ENCODE data around the gene PCDHAC2.

Gene PCDHAC2

DNA sequence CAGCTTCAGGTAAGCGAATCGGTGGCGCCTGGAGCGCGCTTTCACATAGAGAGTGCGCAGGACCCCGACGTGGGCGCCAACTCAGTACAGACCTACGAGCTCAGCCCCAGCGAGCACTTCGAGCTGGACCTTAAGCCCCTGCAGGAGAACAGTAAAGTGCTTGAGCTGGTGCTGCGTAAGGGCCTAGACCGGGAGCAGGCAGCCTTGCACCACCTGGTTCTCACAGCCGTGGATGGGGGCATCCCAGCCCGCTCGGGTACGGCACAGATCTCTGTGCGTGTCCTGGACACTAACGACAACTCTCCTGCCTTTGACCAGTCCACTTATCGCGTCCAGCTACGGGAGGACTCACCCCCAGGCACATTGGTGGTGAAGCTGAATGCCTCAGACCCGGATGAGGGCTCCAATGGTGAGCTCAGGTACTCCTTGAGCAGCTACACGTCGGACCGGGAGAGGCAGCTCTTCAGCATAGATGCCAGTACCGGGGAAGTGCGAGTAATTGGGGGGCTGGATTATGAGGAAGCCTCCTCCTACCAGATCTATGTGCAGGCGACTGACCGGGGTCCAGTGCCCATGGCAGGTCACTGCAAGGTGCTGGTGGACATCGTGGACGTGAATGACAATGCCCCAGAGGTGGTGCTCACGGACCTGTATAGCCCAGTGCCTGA lies 1.1 kb downstream of the PCDHAC2 start:
- TF ChIP-seq GATA3 (IDR thresholded peaks at IDR 0.05; ENCODE audit: low read depth, low read length) (no peak), GATA2 (IDR thresholded peaks at IDR 0.05; ENCODE audit: low read depth, low read length) (no peak)

DNA sequence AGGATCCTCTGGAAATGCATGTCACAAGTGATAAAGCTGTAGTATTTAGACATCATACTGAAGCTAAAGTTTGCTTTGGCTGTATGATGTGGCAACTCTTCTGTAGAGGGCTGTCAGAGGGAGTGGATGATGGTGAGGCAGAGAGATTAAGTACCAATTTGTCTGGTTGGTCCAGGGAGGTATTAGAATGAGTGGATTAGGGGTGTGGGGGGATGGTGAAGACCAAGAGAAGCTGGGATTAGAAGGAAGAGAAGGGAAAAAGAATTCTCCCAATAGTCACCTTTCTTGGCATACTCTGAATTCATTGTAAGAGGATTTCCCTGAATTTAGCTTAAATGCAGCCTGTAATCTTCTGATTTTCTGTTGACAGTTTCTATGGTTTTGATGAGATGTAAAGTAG lies 3.6 kb downstream of the PCDHAC2 start:
- TF ChIP-seq GATA3 (IDR thresholded peaks at IDR 0.05; ENCODE audit: low read depth, low read length), result no peak
- TF ChIP-seq GATA2 (IDR thresholded peaks at IDR 0.05; ENCODE audit: low read depth, low read length), result no peak

DNA sequence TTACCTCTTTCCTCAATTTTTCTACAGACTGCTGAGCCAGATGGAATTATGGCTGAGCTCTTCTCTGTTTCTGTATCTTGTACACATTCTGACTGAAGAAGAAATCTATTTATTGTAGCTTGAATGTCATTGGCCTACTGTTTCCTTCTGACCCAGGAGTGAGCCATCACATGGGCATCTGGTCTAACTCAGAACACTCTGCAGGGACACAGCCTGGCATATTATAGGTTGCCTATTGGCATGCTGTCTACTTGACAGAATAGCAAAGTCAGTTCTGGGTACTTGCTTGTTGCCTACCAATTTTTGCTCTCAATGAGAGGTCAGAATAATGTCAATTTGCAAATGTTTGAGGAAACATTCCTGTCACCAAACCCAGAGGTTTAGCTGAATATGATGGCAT lies 7.3 kb downstream of the PCDHAC2 start:
- TF ChIP-seq GATA3 (IDR thresholded peaks at IDR 0.05; ENCODE audit: low read depth, low read length) (no peak), GATA2 (IDR thresholded peaks at IDR 0.05; ENCODE audit: low read depth, low read length) (no peak)

DNA sequence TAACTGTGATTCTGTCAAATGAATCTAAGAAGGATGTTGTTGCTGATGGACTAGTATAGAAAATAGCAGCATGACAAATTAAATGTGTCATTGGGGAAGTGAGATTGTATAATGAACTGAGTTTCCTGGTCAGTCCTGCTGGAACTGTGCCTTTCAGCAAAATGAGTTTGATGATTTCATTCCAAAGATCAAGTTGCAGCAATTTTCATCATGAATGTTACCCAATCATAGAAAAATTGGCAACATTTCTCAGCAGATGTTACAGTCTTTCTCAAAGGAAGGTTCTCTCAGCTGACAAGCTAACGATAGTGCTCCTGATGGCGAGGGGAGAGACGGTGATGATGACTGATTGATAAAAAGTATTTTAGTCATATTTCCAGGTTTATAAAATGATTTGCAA lies 10.7 kb downstream of the PCDHAC2 start:
- TF ChIP-seq GATA2 (IDR thresholded peaks at IDR 0.05; ENCODE audit: low read depth, low read length) (no peak), GATA3 (IDR thresholded peaks at IDR 0.05; ENCODE audit: low read depth, low read length) (no peak)

GRCh38 chr5:140978260-140978659 lies 12.0 kb downstream of the PCDHAC2 start:
- no peak for TF ChIP-seq GATA3 (IDR thresholded peaks at IDR 0.05; ENCODE audit: low read depth, low read length)
- TF ChIP-seq GATA2 (IDR thresholded peaks at IDR 0.05; ENCODE audit: low read depth, low read length), result peak; percentile 81

- TF ChIP-seq GATA2 (IDR thresholded peaks at IDR 0.05; ENCODE audit: low read depth, low read length) (peak; percentile 88), GATA3 (IDR thresholded peaks at IDR 0.05; ENCODE audit: low read depth, low read length) (peak; percentile 79)
Observed at GRCh38 chr5:140978983-140979382, 12.7 kb downstream of the PCDHAC2 start.

DNA sequence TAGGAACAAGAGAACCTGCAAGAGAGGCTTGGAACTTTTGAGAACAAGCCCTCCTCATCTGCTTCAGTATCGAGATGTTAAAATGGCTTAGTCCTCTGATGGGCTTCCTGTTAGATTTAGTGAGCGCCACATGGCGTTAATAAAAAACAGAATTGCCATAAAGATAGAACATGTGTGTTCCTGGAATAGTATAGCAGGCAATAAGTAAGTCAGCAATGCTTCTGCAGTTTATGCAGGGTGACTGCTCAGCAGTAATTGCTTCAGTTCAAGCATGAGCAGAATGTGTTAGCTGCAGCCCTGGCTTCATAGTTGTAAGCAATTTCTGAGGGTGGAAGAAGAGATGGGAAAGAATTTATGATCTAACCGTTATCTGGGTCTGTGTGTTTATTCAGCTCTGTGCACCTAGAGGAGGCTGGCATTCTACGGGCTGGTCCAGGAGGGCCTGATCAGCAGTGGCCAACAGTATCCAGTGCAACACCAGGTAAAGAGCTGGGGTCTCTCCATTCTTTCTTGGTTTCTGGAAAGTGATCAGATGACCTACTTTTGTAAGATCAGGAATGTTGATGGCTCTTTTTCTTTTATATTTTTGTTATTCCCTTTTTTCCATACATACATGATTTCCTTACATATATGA lies 15.9 kb downstream of the PCDHAC2 start:
- no peak for TF ChIP-seq GATA3 (IDR thresholded peaks at IDR 0.05; ENCODE audit: low read depth, low read length)
- no peak for TF ChIP-seq GATA2 (IDR thresholded peaks at IDR 0.05; ENCODE audit: low read depth, low read length)

DNA sequence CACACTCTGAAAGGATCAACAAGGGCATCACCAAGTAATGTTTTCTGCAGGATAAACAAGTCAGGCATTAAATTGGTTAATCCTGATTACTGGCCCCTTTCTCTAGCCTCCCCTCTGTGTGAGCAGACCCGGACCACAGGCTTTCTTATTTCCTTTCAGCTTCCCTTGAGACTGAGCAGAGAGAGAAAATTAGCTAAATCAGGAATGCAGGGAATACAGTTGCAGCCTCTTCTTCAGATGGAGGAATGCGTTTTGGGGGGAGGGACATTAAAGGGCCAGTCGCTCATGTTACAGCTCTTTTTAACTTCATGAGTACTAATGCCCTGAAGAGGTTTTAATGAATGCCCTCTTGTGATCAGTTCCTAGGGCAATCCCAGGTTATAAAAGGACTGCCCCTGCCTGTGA lies 19.8 kb downstream of the PCDHAC2 start:
- TF ChIP-seq GATA2 (IDR thresholded peaks at IDR 0.05; ENCODE audit: low read depth, low read length) (no peak), GATA3 (IDR thresholded peaks at IDR 0.05; ENCODE audit: low read depth, low read length) (no peak)

GRCh38 chr5:140988100-140988499 lies 21.8 kb downstream of the PCDHAC2 start:
- TF ChIP-seq GATA3 (IDR thresholded peaks at IDR 0.05; ENCODE audit: low read depth, low read length) (no peak), GATA2 (IDR thresholded peaks at IDR 0.05; ENCODE audit: low read depth, low read length) (no peak)

DNA sequence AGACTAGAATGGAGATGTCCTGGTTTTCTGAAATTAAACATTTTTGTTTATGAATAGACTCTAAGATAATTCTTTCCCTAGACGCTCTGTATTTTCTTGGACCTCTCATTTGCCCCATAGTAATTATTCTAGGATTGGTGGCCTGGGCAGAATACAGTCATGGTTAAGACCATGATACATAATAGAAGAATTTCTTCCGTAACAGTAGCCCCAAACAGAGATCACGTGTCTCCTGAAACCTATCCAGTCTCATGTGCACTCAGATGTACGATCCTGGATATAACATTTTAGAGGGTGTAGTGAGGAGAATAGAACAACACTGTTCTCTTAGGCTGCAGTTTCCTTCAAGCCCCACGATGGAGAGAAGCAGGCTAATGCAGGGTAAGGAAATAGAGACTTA lies 22.3 kb downstream of the PCDHAC2 start:
- no peak for TF ChIP-seq GATA3 (IDR thresholded peaks at IDR 0.05; ENCODE audit: low read depth, low read length)
- no peak for TF ChIP-seq GATA2 (IDR thresholded peaks at IDR 0.05; ENCODE audit: low read depth, low read length)

DNA sequence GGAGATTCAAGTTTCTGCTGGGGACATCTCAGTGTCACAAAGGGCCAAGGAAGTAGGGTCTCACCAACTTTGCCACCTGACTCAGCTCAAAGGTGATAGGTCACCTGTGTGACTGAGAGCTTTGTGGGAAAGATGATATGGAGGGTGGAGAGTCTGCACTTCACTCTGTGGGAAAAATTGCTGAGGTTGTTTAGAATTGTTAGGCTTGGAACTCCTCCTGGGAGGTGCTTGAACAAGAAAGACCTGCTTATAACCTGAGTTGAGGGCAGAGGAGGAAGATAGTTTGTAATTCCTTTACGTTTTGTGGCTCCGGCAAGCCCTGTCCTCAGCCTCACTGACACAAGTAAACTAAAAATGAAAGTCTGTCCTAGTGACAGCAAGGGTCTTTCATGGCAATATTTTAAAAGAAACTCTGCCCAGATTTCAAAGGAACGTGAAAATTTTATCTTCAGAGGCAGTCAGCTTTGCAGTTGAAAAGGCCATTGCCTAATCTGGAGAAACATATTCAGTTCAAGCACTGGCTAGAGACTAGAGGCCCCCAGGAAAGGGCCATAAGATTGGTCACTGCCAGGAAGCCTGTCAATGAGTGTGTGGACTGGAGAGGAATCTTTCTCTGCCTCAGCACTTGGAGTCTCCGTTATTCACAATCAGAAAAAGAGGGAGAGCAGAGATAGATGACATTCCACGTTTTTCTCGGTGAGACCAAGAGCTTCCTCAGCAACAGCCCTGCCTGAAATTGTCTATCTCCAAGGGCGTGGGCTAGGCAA lies 23.2 kb downstream of the PCDHAC2 start:
- no peak for TF ChIP-seq GATA3 (IDR thresholded peaks at IDR 0.05; ENCODE audit: low read depth, low read length)
- no peak for TF ChIP-seq GATA2 (IDR thresholded peaks at IDR 0.05; ENCODE audit: low read depth, low read length)

DNA sequence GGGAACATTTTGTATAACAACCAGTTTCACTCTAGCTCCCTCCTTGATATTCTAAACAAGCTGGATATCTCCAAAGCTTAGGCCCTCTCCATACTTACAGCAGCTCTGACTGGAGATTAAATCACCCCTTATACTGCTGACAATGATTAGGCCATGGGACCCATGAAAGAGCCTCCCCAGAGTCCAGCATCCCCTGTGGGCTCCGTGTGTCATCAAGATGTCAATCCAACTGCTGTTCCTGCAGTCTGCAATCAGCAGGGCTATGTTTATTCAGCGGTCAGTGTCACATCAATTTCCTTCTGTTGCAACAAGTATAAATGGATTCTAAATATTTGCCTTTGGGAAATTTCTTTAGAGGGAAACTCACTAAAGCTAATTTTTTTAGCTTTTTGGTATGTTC lies 26.6 kb downstream of the PCDHAC2 start:
- TF ChIP-seq GATA3 (IDR thresholded peaks at IDR 0.05; ENCODE audit: low read depth, low read length), result peak; percentile 23; the same call in 1 of the 2 replicates
- TF ChIP-seq GATA2 (IDR thresholded peaks at IDR 0.05; ENCODE audit: low read depth, low read length), result peak; percentile 68

GRCh38 chr5:140996060-140996459 lies 29.8 kb downstream of the PCDHAC2 start:
- TF ChIP-seq GATA2 (IDR thresholded peaks at IDR 0.05; ENCODE audit: low read depth, low read length) (no peak), GATA3 (IDR thresholded peaks at IDR 0.05; ENCODE audit: low read depth, low read length) (no peak)

DNA sequence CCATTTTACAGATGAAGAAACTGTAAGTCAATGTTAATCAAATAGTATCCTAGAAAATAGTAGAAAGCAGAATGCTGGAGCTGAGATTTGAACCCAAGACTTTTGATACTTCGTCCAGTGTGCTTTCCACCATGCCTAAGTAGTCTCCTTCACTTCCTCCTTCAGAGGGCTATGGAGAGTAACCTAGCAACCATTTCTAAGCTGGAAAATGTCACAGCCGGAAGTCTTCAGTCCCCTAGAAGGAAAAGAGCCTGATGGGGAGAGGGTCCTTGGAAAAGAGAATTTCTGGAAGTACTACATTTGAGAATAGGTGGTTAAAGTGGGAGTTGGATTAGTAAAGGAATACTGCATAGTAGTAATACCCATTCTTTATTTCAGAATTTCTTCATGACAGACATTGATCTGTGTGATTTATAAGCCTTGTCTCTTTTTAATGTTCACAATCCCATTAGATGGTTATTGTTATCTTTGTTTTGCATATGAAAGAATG lies 32.7 kb downstream of the PCDHAC2 start:
- TF ChIP-seq GATA2 (IDR thresholded peaks at IDR 0.05; ENCODE audit: low read depth, low read length) (no peak), GATA3 (IDR thresholded peaks at IDR 0.05; ENCODE audit: low read depth, low read length) (no peak)
